HCT116 (cell line): ENCODE measurements around the gene RBPJ. TPM values are rescaled to one million over a fixed set of nuclear protein-coding genes. Genes with fewer than 3 reads are reported as not detected.

Experiments
- ATAC-seq: fragments of 200-7000 bp; cut with Tn5 transposase; 2 replicates; pipeline ENCODE4 v1.9.1; 2020; ENCODE audit warnings: mild to moderate bottlenecking, moderate library complexity
- BruUV-seq: library from RNA; stranded (reverse); fragments of 400-500 nt; replicated peaks from 2 replicates; lab custom pipeline; 2021; lab: Mats Ljungman, UMichigan
- CTCF ChIA-PET: fragments of 300-600 bp; sonication (Branson Sonifier 250); formaldehyde crosslinking; loops from one replicate; lab custom pipeline; 2021; ENCODE audit warnings: antibody characterized with exemption; lab: Charles Lee
- POLR2A ChIA-PET: fragments of 300-600, 350-600 bp; sonication (Branson Sonifier 250); formaldehyde crosslinking; loops from one replicate; lab custom pipeline; 2021; ENCODE audit warnings: antibody characterized with exemption; lab: Charles Lee
- RAD21 ChIA-PET, 2 experiments: fragments of 300-600 bp; sonication (Branson Sonifier 250); formaldehyde crosslinking; loops; one replicate each; lab custom pipeline; 2023; ENCODE audit warnings: low total read pairs in 2 of 2; ENCODE audit not compliant: uncharacterized antibody in 2 of 2, unreplicated experiment in 2 of 2, low non-redundant PET in 1 of 2; lab: Charles Lee
- DNase-seq: peaks from one replicate; pipeline ENCODE4 v3.0.0-alpha.2; 2010; ENCODE audit warnings: low read depth, low spot score
- H2AFZ ChIP-seq: fragments of 200-600 bp; shearing (Covaris generic), sonication (generic); 2 replicates; pipeline ENCODE4 v1.6.1; 2017; ENCODE audit warnings: low read depth, mixed run types, mixed read lengths, antibody characterized with exemption, low read length; ENCODE audit not compliant: poor library complexity, severe bottlenecking
- H3K27ac ChIP-seq: 2 replicates; pipeline ENCODE4 v1.5.1; 2012; ENCODE audit warnings: low read depth, low read length
- H3K27me3 ChIP-seq: fragments of 200-600 bp; sonication (generic); 2 replicates; pipeline ENCODE4 v1.6.1; 2016; ENCODE audit warnings: mixed run types, low read length, mixed read lengths; ENCODE audit not compliant: insufficient read depth
- H3K36me3 ChIP-seq, 2 experiments: fragments of 200-500 bp in 1 of 2; fragments of 200-600 bp in 1 of 2; sonication (Bioruptor generic) in 1 of 2; sonication (generic) in 1 of 2; 2 replicates each; pipeline versions ENCODE4 v1.5.1 to v1.6.1; 2014 to 2016; ENCODE audit warnings: low read length in 2 of 2, inconsistent platforms in 1 of 2, mixed read lengths in 1 of 2, mixed run types in 1 of 2; ENCODE audit not compliant: insufficient read depth in 2 of 2, control insufficient read depth in 1 of 2
- H3K4me1 ChIP-seq, 2 experiments: fragments of 200-600 bp in 1 of 2; sonication (generic) in 1 of 2; 2 replicates each; pipeline versions ENCODE4 v1.5.1 to v1.6.1; 2012 to 2017; ENCODE audit warnings: low read length in 2 of 2, inconsistent platforms in 1 of 2, mild to moderate bottlenecking in 1 of 2, mixed read lengths in 1 of 2, mixed run types in 1 of 2, moderate library complexity in 1 of 2; ENCODE audit not compliant: insufficient read depth in 2 of 2, control insufficient read depth in 1 of 2
- H3K4me2 ChIP-seq: fragments of 200-600 bp; sonication (generic); 2 replicates; pipeline ENCODE4 v1.6.1; 2017; ENCODE audit warnings: mixed run types, low read length, mixed read lengths
- H3K4me3 ChIP-seq, 2 experiments: fragments of 200-600 bp in 1 of 2; sonication (generic) in 1 of 2; replicated peaks in 1 of 2; 2 replicates each; pipeline ENCODE4 v1.5.1; 2011 to 2016; ENCODE audit warnings: low read length in 2 of 2, control low read depth in 1 of 2, low read depth in 1 of 2, mild to moderate bottlenecking in 1 of 2, mixed read lengths in 1 of 2, mixed run types in 1 of 2
- H3K79me2 ChIP-seq: fragments of 200-600 bp; sonication (generic); 2 replicates; pipeline ENCODE4 v1.6.1; 2017; ENCODE audit warnings: mild to moderate bottlenecking, mixed run types, low read length, moderate library complexity, mixed read lengths; ENCODE audit not compliant: insufficient read depth
- H3K9ac ChIP-seq: fragments of 200-600 bp; sonication (generic); 2 replicates; pipeline ENCODE4 v1.6.1; 2016; ENCODE audit warnings: low read length, mixed read lengths
- H3K9me2 ChIP-seq: fragments of 200-600 bp; sonication (generic), shearing (Covaris generic); 2 replicates; pipeline ENCODE4 v1.6.1; 2017; ENCODE audit warnings: mixed run types, mild to moderate bottlenecking, moderate library complexity; ENCODE audit not compliant: insufficient read depth
- H3K9me3 ChIP-seq, 2 experiments: fragments of 200-500 bp in 1 of 2; fragments of 200-600 bp in 1 of 2; sonication (Bioruptor generic) in 1 of 2; sonication (generic) in 1 of 2; 2 replicates each; pipeline ENCODE4 v1.6.1; 2014 to 2017; ENCODE audit warnings: low read length in 2 of 2, mixed read lengths in 2 of 2, inconsistent platforms in 1 of 2, low read depth in 1 of 2, mild to moderate bottlenecking in 1 of 2, mixed run types in 1 of 2, moderate library complexity in 1 of 2; ENCODE audit not compliant: control insufficient read depth in 1 of 2, insufficient read depth in 1 of 2
- H4K20me1 ChIP-seq: fragments of 200-600 bp; sonication (generic), shearing (Covaris generic); 2 replicates; pipeline ENCODE4 v1.6.1; 2017; ENCODE audit warnings: mixed run types, mild to moderate bottlenecking, moderate library complexity; ENCODE audit not compliant: insufficient read depth
- CEBPB ChIP-seq: IDR thresholded peaks from 2 replicates; pipeline ENCODE4 v1.6.1; 2012; ENCODE audit warnings: low read depth
- EZH2phosphoT487 ChIP-seq: fragments of 200-600 bp; IDR thresholded peaks from 2 replicates; pipeline ENCODE4 v1.6.1; 2018; ENCODE audit warnings: antibody characterized with exemption, borderline replicate concordance
- JUND ChIP-seq: IDR thresholded peaks from 2 replicates; pipeline ENCODE4 v1.6.1; 2012
- SRF ChIP-seq: IDR thresholded peaks from 2 replicates; pipeline ENCODE4 v1.6.1; 2012; ENCODE audit warnings: low read depth
- TCF7L2 ChIP-seq: IDR thresholded peaks from 2 replicates; pipeline ENCODE4 v1.7.0; 2011; ENCODE audit warnings: borderline replicate concordance, inconsistent platforms; ENCODE audit not compliant: insufficient read depth, insufficient read length; ENCODE audit errors: extremely low read depth
- ZNF274 ChIP-seq: fragments of 200-500 bp; sonication (Bioruptor generic); IDR thresholded peaks from 2 replicates; pipeline ENCODE4 v1.6.1; 2014; ENCODE audit warnings: mild to moderate bottlenecking, low read depth, low read length, inconsistent platforms
- intact Hi-C: fragments of 100-400 bp; cut with micrococcal nuclease; formaldehyde crosslinking; loops from 2 replicates; pipeline ENCODE4 v1.10.0; 2022
- total RNA-seq: library from RNA; stranded (reverse); gene quantifications from one replicate; pipeline ENCODE4 v1.2.1, GENCODE V29; 2021; ENCODE audit not compliant: unreplicated experiment
- TF ChIP-seq, protein P1 (sequence below): IDR thresholded peaks from 2 replicates; pipeline ENCODE4 v1.6.1; 2012; ENCODE audit warnings: low read depth
- TF ChIP-seq, protein P2 (sequence below): IDR thresholded peaks from 2 replicates; pipeline ENCODE4 v1.6.1; 2012

RBPJ gene
- total RNA-seq, 1 experiment from 2014 or later = 72.7 TPM

DNA sequence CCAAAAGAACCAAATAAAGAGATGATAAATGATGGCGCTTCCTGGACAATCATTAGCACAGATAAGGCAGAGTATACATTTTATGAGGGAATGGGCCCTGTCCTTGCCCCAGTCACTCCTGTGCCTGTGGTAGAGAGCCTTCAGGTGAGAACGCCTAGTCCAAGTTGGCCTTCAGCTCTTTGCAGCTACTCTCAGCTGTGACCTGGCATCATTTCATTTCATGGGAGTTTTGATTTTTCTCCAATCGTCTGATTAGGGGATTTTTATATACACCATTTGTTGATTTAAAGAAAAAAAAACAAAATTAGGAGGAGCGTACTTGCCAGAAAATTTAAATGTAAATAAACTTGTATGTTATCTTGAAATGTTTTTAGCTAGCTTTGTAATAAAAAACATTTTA is 109.1 kb downstream of the RBPJ start:
- DNase-seq = no peak
- Histone ChIP-seq H3K4me3 (no peak overlapping the region), H2AFZ (no peak overlapping the region), H3K9ac (no peak overlapping the region), H3K4me1 (no peaks in the 10 kb centered on the region), H3K4me2 (no peak overlapping the region), H4K20me1 (no peaks in the 10 kb centered on the region), H3K9me2 (no peaks in the 10 kb centered on the region), H3K27me3 (no peaks in the 10 kb centered on the region), H3K9me3 (no peaks in the 10 kb centered on the region), H3K36me3 (peaks cover 11 to 17% of the 10 kb centered on the region in 2 experiments), H3K27ac (no peak overlapping the region), H3K79me2 (no peaks in the 10 kb centered on the region)
- no peak for ATAC-seq
- POLR2A ChIA-PET = no interaction called here
- intact Hi-C loops = no loop called here
- CTCF ChIA-PET = no interaction called here
- BruUV-seq = no TSS peak
- TF ChIP-seq CEBPB (no peak), ZNF274 (no peak), TCF7L2 (no peak), JUND (no peak), EZH2phosphoT487 (no peak), SRF (no peak)
- TF ChIP-seq, protein P1, sequence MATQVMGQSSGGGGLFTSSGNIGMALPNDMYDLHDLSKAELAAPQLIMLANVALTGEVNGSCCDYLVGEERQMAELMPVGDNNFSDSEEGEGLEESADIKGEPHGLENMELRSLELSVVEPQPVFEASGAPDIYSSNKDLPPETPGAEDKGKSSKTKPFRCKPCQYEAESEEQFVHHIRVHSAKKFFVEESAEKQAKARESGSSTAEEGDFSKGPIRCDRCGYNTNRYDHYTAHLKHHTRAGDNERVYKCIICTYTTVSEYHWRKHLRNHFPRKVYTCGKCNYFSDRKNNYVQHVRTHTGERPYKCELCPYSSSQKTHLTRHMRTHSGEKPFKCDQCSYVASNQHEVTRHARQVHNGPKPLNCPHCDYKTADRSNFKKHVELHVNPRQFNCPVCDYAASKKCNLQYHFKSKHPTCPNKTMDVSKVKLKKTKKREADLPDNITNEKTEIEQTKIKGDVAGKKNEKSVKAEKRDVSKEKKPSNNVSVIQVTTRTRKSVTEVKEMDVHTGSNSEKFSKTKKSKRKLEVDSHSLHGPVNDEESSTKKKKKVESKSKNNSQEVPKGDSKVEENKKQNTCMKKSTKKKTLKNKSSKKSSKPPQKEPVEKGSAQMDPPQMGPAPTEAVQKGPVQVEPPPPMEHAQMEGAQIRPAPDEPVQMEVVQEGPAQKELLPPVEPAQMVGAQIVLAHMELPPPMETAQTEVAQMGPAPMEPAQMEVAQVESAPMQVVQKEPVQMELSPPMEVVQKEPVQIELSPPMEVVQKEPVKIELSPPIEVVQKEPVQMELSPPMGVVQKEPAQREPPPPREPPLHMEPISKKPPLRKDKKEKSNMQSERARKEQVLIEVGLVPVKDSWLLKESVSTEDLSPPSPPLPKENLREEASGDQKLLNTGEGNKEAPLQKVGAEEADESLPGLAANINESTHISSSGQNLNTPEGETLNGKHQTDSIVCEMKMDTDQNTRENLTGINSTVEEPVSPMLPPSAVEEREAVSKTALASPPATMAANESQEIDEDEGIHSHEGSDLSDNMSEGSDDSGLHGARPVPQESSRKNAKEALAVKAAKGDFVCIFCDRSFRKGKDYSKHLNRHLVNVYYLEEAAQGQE = no peak
- TF ChIP-seq, protein P2, sequence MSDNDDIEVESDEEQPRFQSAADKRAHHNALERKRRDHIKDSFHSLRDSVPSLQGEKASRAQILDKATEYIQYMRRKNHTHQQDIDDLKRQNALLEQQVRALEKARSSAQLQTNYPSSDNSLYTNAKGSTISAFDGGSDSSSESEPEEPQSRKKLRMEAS = no peak
- RAD21 ChIA-PET = no interaction called here
